Stimulated activated CD8-positive, alpha-beta memory T cell treated with anti-CD3 and anti-CD28 coated beads, Interleukin-12 subunit alpha, Interleukin-12 subunit beta, amount 100 ng/mL, for 4 hours (primary cell): Measurements from ENCODE around the gene TOLLIP.
"Not testable (repeated sequence)": the region's sequence is repeated elsewhere in the genome, so short reads cannot be mapped to it uniquely, and the experiment has no call there.

Experiments
- DNase-seq: peaks from one replicate; pipeline ENCODE4 v3.0.0-alpha.2; 2020; ENCODE audit warnings: low read depth

TOLLIP gene

DNA sequence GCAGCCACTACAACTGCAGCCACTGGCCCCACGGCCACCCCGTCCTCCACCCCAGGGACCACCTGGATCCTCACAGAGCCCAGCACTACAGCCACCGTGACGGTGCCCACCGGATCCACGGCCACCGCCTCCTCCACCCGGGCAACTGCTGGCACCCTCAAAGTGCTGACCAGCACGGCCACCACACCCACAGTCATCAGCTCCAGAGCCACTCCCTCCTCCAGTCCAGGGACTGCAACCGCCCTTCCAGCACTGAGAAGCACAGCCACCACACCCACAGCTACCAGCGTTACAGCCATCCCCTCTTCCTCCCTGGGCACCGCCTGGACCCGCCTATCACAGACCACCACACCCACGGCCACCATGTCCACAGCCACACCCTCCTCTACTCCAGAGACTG, 63.1 kb downstream of the TOLLIP start:
- DNase-seq = not testable (repeated sequence)

DNA sequence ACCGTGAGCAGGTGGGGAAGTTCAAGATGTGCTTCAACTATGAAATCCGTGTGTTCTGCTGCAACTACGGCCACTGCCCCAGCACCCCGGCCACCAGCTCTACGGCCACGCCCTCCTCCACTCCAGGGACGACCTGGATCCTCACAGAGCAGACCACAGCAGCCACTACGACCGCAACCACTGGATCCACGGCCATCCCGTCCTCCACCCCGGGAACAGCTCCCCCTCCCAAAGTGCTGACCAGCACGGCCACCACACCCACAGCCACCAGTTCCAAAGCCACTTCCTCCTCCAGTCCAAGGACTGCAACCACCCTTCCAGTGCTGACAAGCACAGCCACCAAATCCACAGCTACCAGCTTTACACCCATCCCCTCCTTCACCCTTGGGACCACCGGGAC, 63.7 kb downstream of the TOLLIP start:
- not testable (repeated sequence) for DNase-seq

DNA sequence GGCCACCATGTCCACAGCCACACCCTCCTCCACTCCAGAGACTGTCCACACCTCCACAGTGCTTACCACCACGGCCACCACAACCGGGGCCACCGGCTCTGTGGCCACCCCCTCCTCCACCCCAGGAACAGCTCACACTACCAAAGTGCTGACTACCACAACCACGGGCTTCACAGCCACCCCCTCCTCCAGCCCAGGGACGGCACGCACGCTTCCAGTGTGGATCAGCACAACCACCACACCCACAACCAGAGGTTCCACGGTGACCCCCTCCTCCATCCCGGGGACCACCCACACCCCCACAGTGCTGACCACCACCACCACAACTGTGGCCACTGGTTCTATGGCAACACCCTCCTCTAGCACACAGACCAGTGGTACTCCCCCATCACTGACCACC, 64.9 kb downstream of the TOLLIP start:
- DNase-seq = not testable (repeated sequence)

DNA sequence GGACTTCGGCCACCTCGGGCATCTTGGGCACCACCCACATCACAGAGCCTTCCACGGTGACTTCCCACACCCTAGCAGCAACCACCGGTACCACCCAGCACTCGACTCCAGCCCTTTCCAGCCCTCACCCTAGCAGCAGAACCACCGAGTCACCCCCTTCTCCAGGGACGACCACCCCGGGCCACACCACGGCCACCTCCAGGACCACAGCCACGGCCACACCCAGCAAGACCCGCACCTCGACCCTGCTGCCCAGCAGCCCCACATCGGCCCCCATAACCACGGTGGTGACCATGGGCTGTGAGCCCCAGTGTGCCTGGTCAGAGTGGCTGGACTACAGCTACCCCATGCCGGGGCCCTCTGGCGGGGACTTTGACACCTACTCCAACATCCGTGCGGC, 65.9 kb downstream of the TOLLIP start:
- DNase-seq = not testable (repeated sequence)

DNA sequence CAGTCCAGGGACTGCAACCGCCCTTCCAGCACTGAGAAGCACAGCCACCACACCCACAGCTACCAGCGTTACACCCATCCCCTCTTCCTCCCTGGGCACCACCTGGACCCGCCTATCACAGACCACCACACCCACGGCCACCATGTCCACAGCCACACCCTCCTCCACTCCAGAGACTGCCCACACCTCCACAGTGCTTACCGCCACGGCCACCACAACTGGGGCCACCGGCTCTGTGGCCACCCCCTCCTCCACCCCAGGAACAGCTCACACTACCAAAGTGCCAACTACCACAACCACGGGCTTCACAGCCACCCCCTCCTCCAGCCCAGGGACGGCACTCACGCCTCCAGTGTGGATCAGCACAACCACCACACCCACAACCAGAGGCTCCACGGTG, 66.7 kb downstream of the TOLLIP start:
- not testable (repeated sequence) for DNase-seq

DNA sequence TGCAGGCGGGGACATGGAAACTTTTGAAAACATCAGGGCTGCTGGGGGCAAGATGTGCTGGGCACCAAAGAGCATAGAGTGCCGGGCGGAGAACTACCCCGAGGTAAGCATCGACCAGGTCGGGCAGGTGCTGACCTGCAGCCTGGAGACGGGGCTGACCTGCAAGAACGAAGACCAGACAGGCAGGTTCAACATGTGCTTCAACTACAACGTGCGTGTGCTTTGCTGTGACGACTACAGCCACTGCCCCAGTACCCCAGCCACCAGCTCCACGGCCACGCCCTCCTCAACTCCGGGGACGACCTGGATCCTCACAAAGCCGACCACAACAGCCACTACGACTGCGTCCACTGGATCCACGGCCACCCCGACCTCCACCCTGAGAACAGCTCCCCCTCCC, 67.1 kb downstream of the TOLLIP start:
- no peak for DNase-seq

DNA sequence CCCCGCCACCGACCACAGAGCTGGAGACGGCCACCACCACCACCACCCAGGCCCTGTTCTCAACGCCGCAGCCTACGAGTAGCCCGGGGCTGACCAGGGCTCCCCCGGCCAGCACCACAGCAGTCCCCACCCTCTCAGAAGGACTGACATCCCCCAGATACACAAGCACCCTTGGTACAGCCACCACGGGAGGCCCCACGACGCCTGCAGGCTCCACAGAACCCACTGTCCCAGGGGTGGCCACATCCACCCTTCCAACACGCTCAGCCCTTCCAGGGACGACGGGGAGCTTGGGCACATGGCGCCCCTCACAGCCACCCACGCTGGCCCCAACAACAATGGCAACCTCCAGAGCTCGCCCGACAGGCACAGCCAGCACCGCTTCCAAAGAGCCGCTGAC, 67.7 kb downstream of the TOLLIP start:
- DNase-seq = no peak

DNA sequence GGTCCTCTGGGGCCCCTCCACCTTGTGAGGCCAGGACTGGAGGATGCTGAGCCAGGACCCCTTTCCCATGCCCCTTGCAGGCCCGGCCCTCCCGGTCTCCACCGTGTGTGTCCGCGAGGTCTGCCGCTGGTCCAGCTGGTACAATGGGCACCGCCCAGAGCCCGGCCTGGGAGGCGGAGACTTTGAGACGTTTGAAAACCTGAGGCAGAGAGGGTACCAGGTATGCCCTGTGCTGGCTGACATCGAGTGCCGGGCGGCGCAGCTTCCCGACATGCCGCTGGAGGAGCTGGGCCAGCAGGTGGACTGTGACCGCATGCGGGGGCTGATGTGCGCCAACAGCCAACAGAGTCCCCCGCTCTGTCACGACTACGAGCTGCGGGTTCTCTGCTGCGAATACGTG, 68.7 kb downstream of the TOLLIP start:
- DNase-seq = no peak

DNA sequence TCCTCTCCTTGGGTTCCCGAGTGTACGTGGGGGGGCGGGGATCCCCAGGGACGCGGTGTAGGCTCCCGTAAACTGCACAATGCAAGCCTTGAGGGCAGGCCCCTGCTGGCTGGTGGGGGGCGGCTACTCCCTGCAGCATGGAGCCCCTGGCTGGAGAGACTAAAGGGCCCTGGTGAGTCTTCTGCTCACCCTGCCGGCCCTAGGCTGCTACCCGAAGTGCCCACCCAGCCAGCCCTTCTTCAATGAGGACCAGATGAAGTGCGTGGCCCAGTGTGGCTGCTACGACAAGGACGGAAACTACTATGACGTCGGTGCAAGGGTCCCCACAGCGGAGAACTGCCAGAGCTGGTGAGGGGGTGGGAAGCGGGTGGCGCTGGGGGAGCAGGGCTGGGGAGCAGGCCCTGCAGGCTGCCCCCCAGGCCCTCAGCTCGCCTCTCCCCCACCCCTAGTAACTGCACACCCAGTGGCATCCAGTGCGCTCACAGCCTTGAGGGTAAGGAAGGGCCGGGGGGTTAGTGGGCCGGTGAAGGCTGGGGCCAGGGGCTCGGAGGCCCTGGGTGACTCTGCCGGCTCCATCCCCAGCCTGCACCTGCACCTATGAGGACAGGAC, 69.7 kb downstream of the TOLLIP start:
- DNase-seq = no peak

DNA sequence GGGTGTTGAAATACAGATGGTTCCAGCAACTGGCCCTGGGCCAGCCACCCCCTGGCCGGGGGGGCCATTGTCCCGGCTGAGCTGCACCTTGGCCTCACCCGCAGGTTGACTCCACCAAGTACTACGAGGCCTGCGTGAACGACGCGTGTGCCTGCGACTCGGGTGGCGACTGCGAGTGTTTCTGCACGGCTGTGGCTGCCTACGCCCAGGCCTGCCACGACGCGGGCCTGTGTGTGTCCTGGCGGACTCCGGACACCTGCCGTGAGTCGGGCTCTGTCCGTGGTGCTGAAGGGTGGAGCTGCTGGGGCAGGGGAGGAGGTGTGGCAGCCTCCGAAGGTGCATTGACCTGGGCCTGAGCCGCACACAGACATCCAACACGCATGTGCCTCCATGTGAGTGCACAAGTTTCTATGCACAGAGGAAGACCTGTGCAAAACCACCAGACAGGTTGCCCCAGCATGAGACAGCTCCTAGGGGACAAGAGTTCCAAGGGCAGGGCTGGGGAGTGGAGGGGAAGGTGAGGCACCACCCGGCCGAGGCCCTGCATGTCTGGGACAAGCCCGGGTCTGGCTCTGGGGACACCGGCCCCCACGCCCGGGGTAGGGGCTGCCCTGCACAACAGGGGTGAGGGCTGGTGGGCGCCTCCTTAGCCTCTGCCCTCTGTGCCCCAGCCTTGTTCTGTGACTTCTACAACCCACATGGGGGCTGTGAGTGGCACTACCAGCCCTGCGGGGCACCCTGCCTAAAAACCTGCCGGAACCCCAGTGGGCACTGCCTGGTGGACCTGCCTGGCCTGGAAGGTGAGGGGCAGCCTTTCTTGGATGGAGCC, 70.5 kb downstream of the TOLLIP start:
- no peak for DNase-seq

DNA sequence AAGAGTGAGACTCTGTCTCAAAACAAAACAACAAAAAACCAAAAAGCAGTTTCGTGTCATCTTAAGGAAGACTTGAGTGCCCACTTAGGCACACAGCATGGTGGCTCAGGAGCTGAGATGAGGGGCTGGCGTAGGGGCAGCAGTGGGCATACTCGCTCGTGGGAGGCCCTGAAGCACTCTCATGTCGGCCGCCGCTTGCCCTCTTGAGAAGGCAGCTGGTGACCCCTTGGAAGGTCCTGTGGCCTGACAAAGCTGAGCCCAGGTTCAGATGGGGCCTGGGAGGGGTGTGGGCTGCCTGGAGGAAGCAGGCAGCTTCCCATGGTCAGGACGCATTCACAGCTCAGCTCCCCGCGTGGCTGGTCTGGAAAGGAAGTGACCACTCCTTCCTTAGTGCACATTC, 71.6 kb downstream of the TOLLIP start:
- no peak for DNase-seq

DNA sequence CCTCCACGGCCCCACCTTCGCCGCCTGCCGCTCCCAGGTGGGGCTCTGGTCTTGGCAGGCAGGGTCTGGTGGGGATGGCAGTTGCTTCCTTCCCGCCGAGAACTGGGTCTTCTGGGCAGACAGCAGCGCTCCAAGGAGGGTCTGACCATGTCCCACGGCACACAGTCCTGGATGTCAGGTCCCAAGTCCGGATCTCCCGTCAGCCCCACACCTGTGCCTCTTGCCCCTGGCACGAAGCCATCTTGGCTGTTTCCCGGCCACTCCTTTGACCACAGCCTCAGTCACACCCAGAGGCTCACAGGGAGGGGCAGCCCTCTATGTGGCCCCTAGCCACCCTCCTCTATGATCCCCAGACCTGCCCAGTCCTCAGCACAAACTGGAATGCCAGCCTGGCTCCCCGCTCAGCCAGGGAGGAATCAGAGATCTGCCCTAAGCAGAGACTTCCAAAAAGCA, 72.3 kb downstream of the TOLLIP start:
- no peak for DNase-seq

DNA sequence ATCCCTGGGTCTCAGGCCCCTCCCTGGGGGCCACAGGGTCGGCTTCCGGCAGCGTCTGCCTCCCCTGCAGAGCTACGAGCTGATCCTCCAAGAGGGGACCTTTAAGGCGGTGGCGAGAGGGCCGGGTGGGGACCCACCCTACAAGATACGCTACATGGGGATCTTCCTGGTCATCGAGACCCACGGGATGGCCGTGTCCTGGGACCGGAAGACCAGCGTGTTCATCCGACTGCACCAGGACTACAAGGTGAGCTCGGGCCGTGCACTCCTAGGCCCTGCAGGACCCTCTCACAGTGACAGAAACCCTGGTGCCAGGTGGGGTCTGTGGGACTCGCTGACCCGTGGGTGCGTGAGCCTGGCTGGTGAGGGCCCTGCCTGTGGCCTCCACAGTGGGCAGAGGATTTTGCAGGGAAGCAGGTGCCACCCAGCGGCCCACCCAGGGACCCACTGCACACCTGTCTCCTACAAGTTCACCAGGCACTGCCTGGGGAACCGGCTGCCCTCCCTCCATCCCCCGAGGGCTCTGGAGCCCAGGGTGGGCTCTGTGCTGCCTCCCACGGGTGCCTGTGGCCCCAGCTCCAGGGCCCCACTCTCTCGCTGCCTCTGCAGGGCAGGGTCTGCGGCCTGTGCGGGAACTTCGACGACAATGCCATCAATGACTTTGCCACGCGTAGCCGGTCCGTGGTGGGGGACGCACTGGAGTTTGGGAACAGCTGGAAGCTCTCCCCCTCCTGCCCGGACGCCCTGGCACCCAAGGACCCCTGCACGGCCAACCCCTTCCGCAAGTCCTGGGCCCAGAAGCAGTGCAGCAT, 72.9 kb downstream of the TOLLIP start:
- no peak for DNase-seq

DNA sequence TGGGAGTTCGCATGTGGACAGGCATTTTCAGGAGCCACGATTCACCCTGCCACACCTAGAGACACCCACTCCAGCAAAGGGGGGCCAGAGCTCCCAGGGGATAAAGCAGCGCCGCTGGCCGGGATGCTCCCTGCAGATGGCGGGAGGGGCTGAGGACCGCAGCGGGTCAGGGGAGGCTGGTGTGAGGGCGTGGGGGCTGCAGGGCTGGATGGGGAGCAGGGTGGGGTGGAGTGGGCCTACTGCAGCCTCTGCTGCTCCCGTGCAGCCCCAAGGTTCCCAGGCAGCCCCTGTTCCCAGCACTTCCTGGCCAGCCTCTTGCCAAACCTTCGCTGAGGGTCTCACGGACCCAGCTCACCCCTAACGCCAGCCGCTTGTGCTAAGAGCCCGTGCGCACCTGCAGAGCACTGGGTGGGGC, 73.5 kb downstream of the TOLLIP start:
- DNase-seq = no peak

DNA sequence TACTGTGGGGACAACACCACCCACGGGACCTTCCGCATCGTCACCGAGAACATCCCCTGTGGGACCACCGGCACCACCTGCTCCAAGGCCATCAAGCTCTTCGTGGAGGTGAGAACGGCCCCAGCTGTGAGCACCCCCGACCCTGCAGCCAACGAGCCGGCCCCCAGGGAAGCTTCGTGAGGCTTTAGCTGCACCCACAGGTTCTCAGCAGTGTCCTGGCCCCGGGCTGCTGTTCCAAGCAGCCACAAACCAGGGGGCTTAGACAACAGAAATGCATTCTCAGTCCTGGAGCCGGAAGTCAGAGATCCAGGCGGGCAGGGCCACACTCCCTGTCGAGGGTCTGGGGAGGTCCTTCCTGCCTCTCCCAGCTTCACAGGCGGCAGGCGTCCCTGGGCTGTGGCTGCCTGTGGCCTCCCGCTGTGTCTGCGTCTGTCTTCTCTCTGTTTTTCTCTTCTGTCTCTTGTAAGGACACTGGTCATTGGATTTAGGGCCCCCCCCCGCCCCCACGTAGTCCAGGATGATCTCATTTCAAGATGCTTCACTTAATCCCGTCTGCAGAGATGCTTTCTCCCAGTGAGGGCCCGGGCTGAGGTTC, 74.0 kb downstream of the TOLLIP start:
- DNase-seq = no peak

DNA sequence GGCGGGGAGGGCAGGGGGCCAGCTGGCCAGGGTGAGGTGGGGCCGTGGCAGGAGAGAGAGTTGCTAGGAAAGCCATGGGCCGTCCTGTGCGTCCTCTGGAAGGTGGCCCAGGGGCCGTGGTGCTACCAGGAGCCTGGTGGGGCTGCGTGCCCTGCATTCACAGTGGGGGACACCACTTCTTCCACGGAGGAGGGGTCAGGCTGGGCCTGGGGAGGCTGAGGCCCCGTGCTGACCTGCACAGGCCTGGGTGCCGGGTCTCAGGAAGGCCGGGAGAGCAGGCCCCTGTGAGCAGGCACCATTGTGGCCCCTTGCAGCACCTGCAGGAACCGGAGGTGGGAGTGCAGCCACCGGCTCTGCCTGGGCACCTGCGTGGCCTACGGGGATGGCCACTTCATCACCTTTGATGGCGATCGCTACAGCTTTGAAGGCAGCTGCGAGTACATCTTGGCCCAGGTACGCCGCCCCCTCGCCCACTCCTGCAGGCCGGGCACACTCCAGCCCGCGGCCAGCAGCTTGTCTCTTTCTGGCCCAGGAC, 74.6 kb downstream of the TOLLIP start:
- no peak for DNase-seq

DNA sequence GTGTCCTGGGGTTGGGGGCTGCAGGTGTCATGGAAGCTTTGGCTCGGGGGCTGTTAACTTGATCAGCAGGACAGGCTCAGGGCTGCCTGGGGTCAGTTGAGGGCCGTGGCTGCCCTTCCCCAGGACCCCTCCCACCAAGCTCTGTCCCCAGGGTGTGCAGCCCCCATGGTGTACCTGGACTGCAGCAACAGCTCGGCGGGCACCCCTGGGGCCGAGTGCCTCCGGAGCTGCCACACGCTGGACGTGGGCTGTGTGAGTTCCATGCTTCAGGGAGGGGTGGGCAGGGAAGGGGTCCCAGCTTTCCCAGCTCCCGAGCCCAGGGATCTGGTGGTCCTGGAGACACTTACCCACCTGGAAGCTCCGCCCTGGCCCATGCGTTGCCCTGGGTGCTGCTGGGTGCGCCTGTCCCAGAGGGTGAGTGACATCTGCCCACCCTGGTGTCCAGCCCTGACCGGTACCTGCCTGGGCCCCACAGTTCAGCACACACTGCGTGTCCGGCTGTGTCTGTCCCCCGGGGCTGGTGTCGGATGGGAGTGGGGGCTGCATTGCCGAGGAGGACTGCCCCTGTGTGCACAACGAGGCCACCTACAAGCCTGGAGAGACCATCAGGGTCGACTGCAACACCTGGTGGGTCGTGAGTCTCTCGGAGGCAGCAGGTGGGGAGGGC, 75.2 kb downstream of the TOLLIP start:
- no peak for DNase-seq

DNA sequence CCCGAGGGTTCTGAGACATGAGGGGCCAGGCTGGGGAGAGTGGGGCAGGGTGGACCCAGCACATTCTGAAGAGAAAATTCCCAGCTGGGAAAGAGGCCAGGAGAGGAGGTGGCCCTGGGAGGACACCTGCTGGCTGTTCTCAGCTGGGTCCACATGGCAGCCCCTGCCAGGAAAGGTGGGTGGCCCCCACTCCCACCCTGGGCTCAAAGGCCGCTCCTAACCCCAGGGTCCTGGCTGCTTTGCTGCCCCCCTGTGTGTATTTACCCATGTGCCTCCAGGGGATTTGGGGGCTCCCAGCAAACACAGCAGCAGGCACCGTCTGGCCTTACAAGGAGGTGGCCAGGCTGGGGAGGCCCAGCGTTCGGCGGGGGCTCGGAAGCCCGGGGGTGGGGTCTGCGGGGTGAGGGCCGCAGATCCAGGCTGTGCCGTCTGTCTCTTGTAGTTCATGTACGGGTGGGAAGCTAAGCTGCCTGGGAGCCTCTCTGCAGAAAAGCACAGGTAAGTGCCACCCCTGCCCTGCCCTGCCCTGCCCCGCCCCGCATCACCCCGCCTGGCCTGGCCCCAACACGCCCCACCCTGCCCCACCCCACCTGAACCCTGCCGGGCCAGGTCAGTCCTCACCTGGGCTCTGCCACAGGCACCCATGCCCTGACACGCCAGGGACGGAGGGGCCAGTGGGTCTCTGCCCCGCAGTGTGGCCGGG, 75.9 kb downstream of the TOLLIP start:
- no peak for DNase-seq

DNA sequence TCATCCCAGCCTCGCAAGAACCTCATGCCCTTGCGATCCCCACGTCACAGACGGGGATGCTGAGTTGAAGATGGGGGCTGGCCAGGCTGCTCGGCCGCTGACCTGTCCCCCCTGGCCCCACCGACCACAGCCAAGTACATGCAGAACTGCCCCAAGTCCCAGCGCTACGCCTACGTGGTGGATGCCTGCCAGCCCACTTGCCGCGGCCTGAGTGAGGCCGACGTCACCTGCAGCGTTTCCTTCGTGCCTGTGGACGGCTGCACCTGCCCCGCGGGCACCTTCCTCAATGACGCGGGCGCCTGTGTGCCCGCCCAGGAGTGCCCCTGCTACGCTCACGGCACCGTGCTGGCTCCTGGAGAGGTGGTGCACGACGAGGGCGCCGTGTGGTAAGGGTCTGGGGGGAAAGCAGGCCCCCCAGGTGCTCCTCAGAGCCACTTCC, 76.5 kb downstream of the TOLLIP start:
- DNase-seq = no peak

DNA sequence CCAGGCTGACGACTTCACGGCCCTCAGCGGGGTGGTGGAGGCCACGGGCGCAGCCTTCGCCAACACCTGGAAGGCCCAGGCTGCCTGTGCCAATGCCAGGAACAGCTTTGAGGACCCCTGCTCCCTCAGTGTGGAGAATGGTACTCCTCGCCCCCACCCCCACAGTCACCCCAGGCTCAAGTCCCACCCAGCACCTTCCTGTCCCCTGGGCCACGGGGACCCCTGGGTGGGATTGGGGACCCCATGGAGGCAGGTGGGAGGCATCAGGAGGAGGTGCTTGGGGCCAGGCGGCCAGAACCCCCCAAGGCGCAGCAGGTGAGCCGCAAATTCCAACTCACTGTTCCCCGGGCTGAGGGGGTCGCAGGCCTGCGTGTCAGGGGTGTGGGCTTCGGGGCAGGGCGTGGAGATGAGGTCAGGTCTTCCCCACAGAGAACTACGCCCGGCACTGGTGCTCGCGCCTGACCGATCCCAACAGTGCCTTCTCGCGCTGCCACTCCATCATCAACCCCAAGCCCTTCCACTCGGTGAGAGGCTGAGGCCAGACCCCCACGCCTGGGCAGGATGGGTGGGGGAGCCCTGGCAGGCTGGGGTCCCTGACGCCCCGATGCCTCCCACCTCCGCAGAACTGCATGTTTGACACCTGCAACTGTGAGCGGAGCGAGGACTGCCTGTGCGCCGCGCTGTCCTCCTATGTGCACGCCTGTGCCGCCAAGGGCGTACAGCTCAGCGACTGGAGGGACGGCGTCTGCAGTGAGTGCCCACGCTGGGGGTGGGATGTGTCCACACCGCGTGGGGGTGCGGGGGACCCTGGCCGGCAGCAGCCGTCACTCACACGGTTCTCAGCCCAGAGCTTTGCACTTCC, 77.2 kb downstream of the TOLLIP start:
- no peak for DNase-seq
